Right lobe of liver (tissue), 5 donors: ENCODE results near the gene TMEM81. TPM values are rescaled to one million over a fixed set of nuclear protein-coding genes. Genes with fewer than 3 reads are reported as not detected.

Source experiments
- total RNA-seq, 6 experiments: library from RNA; depleted of rRNA in 2 of 6; stranded (reverse); fragments of >200 nt in 2 of 6; fragmentation: NEBNext Ultra II Directional in 3 of 6; extraction: Animal tissue kit (Norgen Biotek cat#: 25700) in 3 of 6; gene quantifications; one replicate each; pipeline versions ENCODE4 v1.1.0 to v1.2.4, GENCODE V29; 2016 to 2023
- donor health status: DM: no; HTN: no; CAD: no.
- donor health status: DM: no; HTN: no; CAD: no.
- donor health status: DM: no; HTN: yes; CAD: no.
- donor health status: DM: no; HTN: yes; CAD: no.

Gene TMEM81
- total RNA-seq, 6 experiments from 2014 or later: 0.49 to 2.7 (median 1.8) TPM

Other genes starting within 250 kb of the TMEM81 start
- gene NFASC, start 213.6 kb downstream of the TMEM81 start, total RNA-seq: 1 to 10 TPM; 3.2 to 7.8 (median 5.6) TPM
- gene CNTN2, start 41.2 kb downstream of the TMEM81 start, total RNA-seq: under 1 TPM in 1 of 6 experiments, not detected in 5; 0.49 TPM
- 10 to 100 TPM in 3 of 6 experiments, 1 to 10 TPM in 3; 8.7 to 12.3 (median 10.0) TPM for gene RBBP5, start 37.5 kb upstream of the TMEM81 start, total RNA-seq
- 1 to 10 TPM; 2.5 to 2.9 (median 2.6) TPM for gene DSTYK, start 127.2 kb upstream of the TMEM81 start, total RNA-seq
- 1 to 10 TPM in 1 of 6 experiments, under 1 TPM in 5; 0.14 to 5.9 (median 0.30) TPM for gene TMCC2, start 143.5 kb upstream of the TMEM81 start, total RNA-seq
- 1 to 10 TPM in 5 of 6 experiments, under 1 TPM in 1; 0.88 to 5.1 (median 2.1) TPM for gene NUAK2, start 237.3 kb upstream of the TMEM81 start, total RNA-seq